ENCODE data around the gene ACTR3C.
"Not testable (repeated sequence)": the region's sequence is repeated elsewhere in the genome, so short reads cannot be mapped to it uniquely, and the experiment has no call there.

ACTR3C gene

DNA sequence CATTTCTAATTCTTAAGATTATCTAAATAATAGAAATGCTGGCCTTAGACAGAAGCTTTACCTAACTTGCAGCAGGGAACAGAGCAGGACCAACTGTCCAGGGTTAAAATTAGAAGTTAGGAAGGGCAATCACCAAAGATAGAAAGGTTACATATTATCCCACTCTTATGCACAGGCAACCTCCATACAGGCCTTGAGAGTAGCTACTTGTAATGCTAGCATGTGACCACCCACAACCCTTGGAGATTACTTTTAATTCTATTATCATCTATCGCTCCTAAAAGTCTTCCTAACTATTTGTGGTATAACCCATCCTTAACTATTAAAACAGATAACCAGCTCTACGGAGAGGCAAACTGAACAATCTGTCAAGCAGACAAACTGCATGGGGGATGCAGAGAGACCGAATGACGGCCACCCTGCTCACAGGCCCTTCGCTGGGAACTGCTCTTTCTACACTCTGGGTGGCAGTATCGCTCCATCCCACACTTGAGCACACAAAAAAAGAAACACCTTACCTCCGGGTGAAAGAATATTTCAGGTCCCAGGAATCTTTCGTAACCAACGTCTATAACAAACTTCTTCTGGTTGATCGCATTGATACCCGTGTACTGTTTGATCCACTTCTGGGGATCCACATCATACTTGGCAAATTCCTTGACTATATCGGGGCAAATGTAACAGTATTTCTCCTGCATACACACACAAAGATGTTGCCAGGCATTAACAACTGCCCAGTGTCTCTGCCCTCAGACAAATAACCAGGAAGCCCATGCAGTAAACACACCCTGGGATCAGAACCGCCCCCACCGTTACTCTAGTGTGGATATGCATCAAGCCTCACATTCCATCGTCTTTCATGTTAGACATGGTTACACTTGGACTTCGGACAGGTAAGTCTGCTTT lies 37.2 kb downstream of the ACTR3C start:
- peak in 1 of 2 donors; percentile 1 for DNase-seq (ENCODE audit: low read depth in 2 of 2, low spot score in 1 of 2)

DNA sequence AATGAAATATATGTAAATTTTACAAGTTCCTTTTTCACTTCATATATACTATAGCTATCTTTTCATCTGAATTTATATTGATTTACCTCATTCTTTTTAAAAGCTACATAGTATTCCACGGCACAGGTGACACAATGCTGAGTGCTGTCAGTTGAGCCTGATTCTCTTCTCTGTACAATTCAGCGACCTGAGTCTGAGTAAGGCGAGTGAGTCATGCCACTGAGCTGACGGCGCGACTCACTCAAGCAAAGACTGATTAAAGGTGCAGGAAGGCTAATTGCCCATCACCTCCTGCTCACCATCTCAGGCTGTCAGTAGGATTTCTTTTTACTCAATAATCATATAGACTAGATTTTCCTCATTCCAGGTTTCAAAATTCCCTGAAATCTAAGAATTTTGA lies 39.7 kb downstream of the ACTR3C start:
- DNase-seq (ENCODE audit: low read depth in 2 of 2, low spot score in 1 of 2), result not testable (repeated sequence)

DNA sequence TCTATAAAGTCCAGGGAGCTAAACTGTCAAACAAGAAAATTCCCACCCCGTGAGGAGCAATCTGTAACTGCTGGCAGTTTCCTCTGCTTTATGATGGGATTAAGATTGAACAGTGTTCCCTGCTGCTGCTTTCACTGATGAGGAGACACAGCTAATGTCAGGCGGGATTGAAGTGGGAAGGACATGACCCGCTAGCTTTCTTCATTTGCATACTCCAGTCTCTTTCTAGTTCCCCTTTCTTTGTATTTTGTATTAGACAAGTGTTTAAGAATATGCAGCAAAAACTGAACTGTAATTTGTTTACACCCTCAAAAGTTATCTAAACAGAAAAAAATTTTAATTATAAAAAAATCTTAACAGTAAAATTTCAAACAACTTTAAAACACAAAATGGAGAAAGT lies 40.2 kb downstream of the ACTR3C start:
- DNase-seq (ENCODE audit: low read depth in 2 of 2, low spot score in 1 of 2), result not testable (repeated sequence)

DNA sequence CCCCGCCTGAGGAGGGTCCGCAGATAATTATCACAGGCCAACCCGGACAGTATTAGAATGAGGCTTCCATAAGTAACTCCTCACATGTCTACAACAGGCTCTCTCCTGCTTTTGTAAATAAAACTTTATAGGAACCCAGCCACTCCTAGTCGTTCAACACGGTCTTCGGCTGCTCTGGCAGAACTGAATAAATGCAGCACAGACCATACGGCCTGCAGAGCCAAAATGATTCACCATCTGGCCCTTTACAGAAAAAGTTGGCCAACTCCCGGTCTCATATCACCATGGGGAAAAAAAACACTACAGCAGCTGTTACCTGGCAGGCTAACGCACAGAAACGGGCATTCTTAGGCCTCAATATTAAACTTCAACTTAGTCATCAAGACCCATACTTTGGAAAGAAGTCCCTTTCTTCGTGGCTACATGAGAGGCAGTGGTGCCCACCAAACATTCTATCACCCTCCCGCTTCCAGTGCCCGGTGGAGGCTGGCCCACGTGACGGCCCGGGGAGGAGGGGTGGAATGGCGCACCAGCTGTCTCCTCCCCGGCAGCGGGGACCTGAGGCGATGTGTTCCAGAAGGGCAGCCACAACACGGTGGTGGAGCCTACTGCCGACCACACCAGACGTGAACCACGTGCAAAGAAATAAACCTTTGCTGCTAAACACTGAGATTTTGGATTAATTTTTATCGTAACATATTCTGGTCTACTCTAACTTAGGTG lies 41.5 kb downstream of the ACTR3C start:
- not testable (repeated sequence) for DNase-seq (ENCODE audit: low read depth in 2 of 2, low spot score in 1 of 2)

DNA sequence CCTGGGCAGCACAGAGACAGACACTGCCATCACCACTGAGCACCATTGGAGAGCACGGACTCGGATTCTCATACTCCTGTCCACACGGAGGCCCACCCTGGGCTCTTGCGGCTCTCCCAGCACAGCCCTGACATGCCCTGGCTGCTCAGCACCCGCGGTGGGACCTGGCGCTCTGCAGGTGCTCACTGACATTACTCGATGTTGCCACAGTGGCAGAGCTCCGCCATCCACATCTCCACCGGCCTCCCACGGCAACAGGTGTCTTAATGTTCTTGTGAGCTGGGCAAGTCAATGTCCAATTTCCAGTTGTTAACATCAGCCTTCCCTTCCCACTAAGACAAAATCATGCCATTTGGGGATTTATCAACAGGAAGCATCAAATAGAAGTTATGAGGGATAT lies 45.0 kb downstream of the ACTR3C start:
- DNase-seq (ENCODE audit: low read depth in 2 of 2, low spot score in 1 of 2), result not testable (repeated sequence)

DNA sequence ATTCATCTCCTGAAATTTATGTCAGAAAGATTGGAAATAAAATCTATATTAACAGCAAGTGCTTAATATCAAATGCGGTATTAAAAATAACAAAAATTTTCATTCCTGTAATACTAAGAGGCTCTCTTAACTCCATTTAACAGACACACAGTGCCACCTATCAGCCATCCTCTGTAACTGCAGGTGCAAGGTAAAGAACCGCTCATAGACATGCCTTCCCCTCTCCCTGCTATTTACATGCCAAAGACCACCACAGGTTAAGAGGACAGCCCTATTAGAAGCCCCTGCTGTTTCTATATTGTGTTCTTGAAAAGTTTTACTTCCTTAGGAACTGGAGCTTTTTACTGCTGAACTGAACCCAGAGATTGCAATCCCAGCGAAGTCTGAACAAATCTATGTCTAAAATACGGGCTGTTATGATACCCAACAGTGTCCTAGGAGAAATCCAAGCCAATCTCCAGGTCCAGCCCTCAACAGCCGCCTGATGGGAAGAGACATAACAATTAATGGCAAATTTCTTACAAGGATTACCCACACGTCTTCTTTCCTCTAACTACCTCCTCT lies 47.1 kb downstream of the ACTR3C start:
- DNase-seq (ENCODE audit: low read depth in 2 of 2, low spot score in 1 of 2), result not testable (repeated sequence)

DNA sequence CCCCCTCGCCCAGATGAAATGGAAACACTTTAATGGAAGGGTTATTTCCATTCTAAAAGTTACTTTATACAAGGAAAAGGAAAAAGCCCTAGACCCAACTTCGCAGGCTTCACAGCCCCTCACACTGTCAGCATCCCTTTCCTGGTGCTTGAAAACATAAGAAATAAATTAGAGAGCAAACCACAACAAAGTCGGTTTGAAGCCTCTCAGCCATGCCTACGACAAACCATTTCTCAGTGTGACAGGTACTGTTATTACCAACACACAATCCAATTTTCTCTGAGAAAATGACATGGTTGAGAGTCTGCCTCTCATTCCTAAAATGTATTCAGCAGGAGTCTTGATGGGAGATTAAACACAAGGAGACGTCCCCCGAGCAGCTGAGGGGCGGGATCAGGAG lies 51.4 kb downstream of the ACTR3C start:
- DNase-seq (ENCODE audit: low read depth in 2 of 2, low spot score in 1 of 2), result not testable (repeated sequence)

DNA sequence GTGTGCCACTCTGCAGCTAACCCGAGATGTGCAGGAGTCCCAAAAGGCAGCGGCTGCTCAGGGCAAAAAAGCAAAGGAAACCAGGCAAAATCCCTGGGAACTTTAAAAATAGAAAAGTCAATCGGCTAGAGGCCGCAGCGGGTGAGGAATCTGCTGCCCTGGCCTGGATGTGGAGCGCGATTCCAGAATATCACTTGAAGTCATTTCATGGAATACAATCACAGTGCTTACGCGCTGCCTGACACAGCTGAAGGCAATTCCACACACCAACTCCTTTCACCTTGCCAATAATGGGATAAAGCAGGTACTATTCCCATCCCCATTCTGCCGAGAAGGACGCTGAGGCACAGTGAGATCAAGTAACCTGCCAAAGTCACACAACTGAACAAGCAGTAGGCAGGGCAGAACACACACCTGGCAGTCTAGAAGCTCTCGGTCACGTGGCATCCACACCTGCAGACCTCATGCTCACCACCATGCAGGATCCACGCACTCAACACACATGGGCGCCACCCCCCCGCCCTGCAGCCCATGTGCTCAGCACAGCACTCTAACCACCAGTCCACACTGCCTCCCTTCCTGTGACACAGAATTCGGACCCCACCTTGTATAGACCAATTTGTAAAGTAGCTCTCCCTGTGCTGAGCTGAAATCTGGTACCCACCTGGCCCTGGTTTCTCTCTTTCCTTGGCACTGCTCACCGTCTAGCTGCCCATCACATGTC lies 53.1 kb downstream of the ACTR3C start:
- DNase-seq (ENCODE audit: low read depth in 2 of 2, low spot score in 1 of 2), result not testable (repeated sequence)

DNA sequence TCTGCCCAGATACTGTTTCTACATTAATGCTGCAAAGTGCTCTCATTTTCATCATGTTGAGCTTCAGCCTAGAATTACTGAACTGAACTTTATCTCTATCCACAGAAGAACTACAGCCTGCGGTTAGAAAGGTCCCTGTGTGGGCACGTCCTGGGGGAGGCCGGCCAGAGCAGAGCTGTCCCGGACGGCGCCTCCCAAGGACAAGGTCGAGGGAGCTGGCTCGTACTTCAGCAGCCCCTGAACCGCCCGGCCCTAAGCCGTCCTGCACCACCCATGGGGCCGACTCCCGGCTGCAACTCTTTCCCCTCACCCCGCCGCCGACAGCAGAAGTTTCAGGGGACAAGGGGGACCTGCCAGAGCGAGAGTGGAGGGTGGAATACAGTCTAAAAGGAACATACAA lies 54.5 kb downstream of the ACTR3C start:
- not testable (repeated sequence) for DNase-seq (ENCODE audit: low read depth in 2 of 2, low spot score in 1 of 2)

DNA sequence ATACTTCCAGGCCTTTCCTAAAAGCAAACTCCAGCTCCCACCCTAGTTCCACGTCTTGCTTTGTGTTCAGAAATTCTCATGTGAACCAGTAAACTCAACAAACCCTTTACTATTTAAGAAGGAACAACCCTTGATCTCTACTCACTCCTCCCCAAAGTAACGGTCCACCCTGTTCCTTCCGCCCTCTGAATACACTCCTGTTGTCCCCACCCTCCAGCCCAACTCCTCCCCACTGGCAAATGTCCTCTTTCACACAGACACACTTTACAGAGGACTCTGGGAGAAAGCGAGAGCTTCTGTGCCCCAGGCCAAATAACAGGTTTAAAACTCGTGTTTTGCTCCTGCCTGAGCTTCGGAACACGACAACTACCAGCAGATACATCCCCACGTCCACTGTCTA lies 55.1 kb downstream of the ACTR3C start:
- not testable (repeated sequence) for DNase-seq (ENCODE audit: low read depth in 2 of 2, low spot score in 1 of 2)

DNA sequence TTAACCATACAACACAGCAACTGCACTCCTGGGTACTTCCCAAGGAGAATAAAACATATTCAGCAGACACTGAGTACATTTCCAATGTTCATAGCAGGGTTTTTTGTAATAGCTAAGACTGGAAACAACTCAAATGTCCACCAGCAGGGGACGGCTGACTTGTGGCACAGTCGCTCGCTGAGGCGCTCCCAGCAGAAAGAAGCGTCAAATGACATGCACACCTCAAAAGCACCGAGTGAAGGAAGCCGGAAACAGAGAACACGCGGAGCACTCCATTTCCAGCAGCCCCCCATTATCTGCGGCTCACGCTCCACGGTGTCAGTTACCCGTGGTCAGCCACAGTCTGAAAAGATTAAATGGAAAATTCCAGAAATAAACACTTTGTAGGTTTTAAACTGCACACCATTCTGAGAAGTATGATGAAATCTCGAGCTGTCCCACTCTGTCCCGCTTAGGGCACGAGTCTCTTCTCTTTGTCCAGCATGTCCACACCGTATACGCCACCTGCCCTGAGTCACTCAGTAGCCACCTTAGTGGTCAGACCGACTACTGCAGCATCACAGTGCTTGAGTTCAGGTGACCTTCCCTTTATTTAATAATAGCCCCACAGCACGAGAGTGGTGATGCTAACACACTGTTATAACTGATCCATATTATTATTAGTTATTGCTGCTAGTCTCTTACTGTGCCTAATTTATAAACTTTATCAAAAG lies 56.2 kb downstream of the ACTR3C start:
- not testable (repeated sequence) for DNase-seq (ENCODE audit: low read depth in 2 of 2, low spot score in 1 of 2)

DNA sequence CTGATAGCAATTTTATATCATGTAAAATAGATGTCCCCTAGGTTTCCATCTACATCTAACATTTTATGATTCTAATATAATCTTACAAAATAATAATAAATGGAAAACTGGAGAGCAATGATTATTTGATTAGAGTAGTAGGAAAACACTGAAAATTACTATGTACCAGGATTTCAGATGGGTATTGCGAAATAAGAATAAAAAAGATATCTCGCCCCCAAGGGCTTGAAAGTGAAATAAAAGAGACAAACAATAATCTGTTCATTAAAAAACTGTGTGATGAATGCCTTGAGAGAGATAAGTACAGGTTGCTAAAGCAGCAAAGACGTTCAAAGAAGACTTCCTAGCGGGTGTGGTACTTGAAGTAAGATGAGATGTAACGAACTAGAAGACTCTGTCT lies 60.7 kb downstream of the ACTR3C start:
- DNase-seq (ENCODE audit: low read depth in 2 of 2, low spot score in 1 of 2), result not testable (repeated sequence)

DNA sequence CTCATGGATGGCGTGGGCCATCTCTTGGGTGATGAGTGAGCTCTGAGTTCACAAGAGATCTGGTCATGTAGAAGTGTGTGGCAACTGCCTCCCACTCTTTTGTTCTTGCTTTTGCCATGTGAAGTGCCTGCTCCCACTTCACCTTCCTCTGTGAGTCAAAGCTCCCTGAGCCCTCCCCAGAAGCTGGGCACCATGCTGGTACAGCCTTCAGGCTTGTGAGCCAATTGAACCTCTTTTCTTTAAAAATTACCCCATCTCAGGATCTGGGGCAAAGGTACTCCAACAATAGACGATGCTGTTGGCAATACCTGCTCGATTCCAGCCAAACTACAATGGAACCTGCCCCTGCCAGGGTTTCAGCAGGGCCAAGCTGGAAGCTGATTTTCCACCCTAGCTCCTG lies 75.6 kb downstream of the ACTR3C start:
- DNase-seq (ENCODE audit: low read depth in 2 of 2, low spot score in 1 of 2), result not testable (repeated sequence)

DNA sequence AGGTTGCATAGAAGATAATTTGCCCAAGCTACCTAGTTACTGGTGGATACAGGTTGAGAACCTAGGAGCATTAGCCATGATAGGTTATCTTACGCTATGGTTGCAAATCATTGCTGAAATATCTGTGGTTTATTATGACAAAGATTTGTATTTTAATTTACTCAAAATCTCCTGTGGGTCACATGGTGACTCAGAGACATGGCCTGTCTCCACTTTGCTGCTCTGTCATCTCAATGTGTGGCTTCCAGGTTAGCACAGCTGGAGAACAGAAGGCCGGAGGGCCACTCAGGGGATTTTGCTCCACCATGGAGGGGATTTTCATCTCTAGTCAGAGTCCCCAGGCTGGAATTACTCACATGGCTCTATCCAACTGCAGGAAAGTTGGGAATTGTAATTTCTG lies 78.1 kb downstream of the ACTR3C start:
- not testable (repeated sequence) for DNase-seq (ENCODE audit: low read depth in 2 of 2, low spot score in 1 of 2)

DNA sequence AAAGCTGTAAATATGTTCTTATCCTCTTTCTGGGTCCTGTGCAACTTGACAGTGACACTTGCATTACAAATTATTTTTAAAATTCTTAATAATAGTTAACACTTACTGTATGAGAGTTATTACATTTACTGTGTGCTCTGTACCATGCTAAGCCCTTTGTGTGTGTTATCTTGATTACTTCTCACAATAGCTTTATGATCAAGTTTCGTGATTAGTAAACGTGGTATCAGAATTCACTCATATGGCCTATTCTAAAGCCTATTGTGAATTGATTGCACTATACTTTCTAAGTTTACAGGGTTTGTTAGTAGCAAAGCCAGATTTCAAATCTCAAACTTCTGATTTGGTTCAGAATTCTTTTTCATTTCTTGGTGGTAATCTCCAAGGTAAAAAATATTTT lies 80.4 kb downstream of the ACTR3C start:
- DNase-seq (ENCODE audit: low read depth in 2 of 2, low spot score in 1 of 2), result not testable (repeated sequence)

DNA sequence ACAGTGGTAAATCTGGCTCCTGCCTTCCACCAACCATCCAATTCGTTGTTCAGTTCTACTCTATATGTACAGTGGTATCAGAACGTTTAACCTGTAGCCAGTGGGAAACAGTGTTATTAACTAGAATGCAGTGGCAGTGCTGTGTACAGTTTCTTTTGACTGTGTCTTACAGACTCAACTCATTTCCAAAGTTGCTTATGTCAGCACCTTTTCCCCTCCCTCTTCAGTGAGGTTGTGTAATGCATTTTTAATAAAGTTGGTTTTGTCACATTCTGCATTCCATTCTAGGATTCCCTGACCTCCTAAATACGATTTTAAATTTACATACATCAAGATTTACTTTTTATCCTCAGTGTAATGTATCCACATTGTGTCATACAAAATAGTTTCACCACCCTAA lies 97.9 kb downstream of the ACTR3C start:
- not testable (repeated sequence) for DNase-seq (ENCODE audit: low read depth in 2 of 2, low spot score in 1 of 2)

DNA sequence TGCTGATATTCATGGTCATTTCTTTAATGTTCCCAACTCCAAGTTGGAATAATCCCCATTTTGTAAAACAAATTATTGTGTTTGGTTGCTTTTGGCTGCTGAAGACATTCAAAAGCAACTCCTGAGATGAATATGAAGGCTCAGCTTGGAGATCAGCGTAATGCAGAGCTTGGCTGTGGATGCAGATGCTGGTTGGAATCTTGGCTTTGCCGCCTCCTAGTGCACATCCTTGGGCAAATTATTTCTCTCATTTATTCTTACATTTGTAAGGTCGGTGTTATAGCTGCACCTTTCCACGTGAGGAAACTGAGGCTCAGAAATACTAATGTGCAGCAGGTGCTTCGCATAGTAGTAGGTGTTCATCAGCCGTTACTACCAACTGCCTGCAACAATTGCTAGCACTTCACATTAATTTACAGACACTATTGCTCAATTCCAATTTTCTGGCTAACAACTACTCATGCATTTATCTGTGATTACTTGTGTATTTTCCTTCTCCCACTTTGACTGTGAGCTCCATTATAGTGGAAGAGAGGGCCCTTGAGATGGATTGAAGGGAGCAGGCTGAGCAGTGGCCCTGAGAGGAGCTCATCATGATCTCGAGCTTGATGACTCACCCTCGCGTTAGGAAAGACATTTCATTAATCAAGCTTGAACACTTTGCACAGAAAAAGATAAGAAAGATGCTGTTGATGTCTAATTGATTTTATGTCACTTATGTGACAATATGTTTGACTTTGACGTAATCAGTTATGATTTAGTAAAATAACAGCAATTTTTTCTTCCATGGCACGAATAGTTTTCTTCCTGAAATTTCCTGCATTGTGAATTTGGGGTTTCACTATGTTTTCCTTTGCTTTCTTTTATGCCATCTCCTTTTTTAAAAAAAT lies 101.0 kb downstream of the ACTR3C start:
- not testable (repeated sequence) for DNase-seq (ENCODE audit: low read depth in 2 of 2, low spot score in 1 of 2)

DNA sequence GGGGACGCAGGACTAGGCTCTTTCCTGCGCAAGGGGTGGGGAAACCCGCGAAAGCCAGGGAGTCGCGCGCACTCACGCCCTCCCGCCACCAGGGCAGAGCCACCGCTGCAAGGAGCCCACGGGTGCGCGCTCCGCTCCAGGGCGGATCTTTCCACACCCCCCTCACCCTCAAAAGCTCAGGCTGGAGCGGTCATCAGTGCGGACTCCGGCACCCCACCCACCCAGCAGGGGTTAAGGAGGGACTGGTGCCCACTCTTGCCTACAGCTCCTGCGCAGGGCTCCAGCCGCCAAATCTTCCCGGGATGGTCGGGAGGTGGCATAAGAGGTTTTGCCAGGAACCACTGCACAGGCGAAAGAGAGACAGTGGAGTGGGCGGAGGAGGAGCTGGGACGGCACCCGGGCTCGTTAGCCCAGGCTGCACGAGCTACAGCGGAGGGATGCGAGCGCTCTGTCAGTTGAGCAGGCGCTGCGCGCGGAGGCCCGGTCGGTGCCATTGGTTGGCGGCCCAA lies 102.6 kb downstream of the ACTR3C start:
- not testable (repeated sequence) for DNase-seq (ENCODE audit: low read depth in 2 of 2, low spot score in 1 of 2)

DNA sequence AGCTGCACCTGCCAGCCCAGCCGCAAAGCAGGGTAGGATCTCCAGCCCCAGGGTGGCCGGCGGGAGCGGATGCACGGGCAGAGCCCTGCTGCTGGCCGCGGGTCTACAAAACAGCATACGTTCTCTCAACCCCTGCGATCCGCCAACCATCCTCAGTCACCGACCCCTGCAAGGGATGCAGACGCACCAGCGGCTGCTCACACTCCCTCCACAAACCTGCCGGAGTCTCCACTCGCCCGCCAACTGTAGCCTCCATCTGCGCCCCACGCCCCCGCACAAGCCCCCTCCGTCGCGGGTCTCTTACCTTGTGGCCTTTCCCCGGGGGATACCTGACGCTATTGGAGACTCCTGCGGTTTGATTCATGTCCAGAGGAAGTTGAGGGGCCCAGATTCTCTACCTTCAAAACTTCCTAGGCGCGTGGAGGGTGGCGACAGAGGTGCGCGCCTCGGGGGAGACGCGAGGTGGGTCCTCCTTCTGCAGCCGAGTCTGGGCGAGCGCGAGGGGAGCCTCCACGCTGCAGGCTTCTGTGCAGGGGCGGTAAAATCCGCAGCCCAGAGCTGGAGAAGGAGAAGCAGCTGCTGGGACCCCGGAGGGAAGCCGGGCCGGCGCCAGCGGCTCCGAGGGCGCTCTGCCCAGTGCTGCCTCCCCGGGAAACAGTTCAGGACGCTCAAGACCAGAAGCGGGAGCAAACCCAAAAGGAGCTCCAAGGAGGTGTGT lies 103.2 kb downstream of the ACTR3C start:
- not testable (repeated sequence) for DNase-seq (ENCODE audit: low read depth in 2 of 2, low spot score in 1 of 2)

Measured in stimulated activated CD8-positive, alpha-beta memory T cell treated with anti-CD3 and anti-CD28 coated beads, Interleukin-4, amount 100 ng/mL, for 1 hour (primary cell).